DMS53 treated with DMSO at 0.1 percent for 48 hours (cell line): ENCODE data around the gene ZNF398.
A peak's percentile ranks its signal among the peaks of the same experiment; 100 is the strongest.
"Not testable (repeated sequence)": the region's sequence is repeated elsewhere in the genome, so short reads cannot be mapped to it uniquely, and the experiment has no call there.

ENCODE experiments used
- DNase-seq: peaks from one replicate; lab custom pipeline; 2025; ENCODE audit not compliant: unreplicated experiment; lab: John Stamatoyannopoulos, UW

Gene ZNF398

GRCh38 chr7:149147072-149147751, at the start of gene ZNF398:
Gene ZNF398, plus strand, starts transcription at chr7:149147453. Its CDS starts 290 bp downstream, at chr7:149147743.
- peak; percentile 81 for DNase-seq

- DNase-seq, result no peak
These were observed 48.2 kb upstream of the ZNF398 start for GRCh38 chr7:149099058-149099457.

GRCh38 chr7:149100821-149101220, 46.4 kb upstream of the ZNF398 start:
- no peak for DNase-seq

- no peak for DNase-seq
These were observed 44.6 kb upstream of the ZNF398 start for GRCh38 chr7:149102666-149103065.

- DNase-seq, result no peak
These were observed 43.8 kb upstream of the ZNF398 start for GRCh38 chr7:149103424-149103823.

GRCh38 chr7:149104214-149104613, 43.0 kb upstream of the ZNF398 start:
- DNase-seq, result no peak

GRCh38 chr7:149104749-149105148, 42.5 kb upstream of the ZNF398 start:
- DNase-seq, result no peak

- DNase-seq, result no peak
These were observed 37.3 kb upstream of the ZNF398 start for GRCh38 chr7:149109969-149110368.

GRCh38 chr7:149125189-149125862, 21.9 kb upstream of the ZNF398 start:
- DNase-seq, result no peak

- DNase-seq, result peak; percentile 88
These were observed 21.2 kb upstream of the ZNF398 start, which contains the start of gene ZNF425 for GRCh38 chr7:149125863-149126661. Gene ZNF425, minus strand, starts transcription at chr7:149126324. Its CDS starts 111 bp downstream, at chr7:149126213.

- no peak for DNase-seq
These were observed 20.5 kb upstream of the ZNF398 start for GRCh38 chr7:149126662-149127266.

- no peak for DNase-seq
These were observed 16.6 kb upstream of the ZNF398 start for GRCh38 chr7:149130572-149131198.

- DNase-seq, result no peak
These were observed 14.1 kb upstream of the ZNF398 start for GRCh38 chr7:149133028-149133710.

GRCh38 chr7:149136118-149136517, 11.1 kb upstream of the ZNF398 start:
- DNase-seq, result no peak

- no peak for DNase-seq
These were observed 6.4 kb upstream of the ZNF398 start for GRCh38 chr7:149140831-149141230.

GRCh38 chr7:149141893-149142292, 5.4 kb upstream of the ZNF398 start:
- DNase-seq, result no peak

GRCh38 chr7:149144436-149144922, 2.8 kb upstream of the ZNF398 start:
- not testable (repeated sequence) for DNase-seq

- DNase-seq, result peak; percentile 21
These were observed 2.0 kb upstream of the ZNF398 start for GRCh38 chr7:149145031-149145845.
